Uterus (tissue), 4 donors: ENCODE measurements around the gene UGT1A7. TPM values are rescaled to one million over a fixed set of nuclear protein-coding genes. Genes with fewer than 3 reads are reported as not detected.

ENCODE experiments used
- DNase-seq, 2 donors: peaks; one replicate each; pipeline ENCODE4 v3.0.0-alpha.2; 2019 to 2020
- H3K27ac ChIP-seq, 2 donors: fragments of 200-600 bp; sonication (generic); 1 replicate in 1 of 2; 2 replicates in 1 of 2; pipeline ENCODE4 v1.5.1; 2016 to 2018
- H3K27me3 ChIP-seq, 2 donors: fragments of 200-600 bp; sonication (generic); one replicate each; pipeline ENCODE4 v1.5.1; 2018 to 2019; ENCODE audit warnings: control low read depth in 1 of 2
- H3K36me3 ChIP-seq, 2 donors: fragments of 200-600 bp; sonication (generic); one replicate each; pipeline ENCODE4 v1.5.1; 2019; ENCODE audit warnings: control low read depth in 1 of 2
- H3K4me1 ChIP-seq, 2 donors: fragments of 200-600 bp; sonication (generic); one replicate each; pipeline ENCODE4 v1.5.1; 2018 to 2019; ENCODE audit warnings: control low read depth in 1 of 2
- H3K4me3 ChIP-seq, 2 donors: fragments of 200-600 bp; sonication (generic); 1 replicate in 1 of 2; 2 replicates in 1 of 2; pipeline ENCODE4 v1.5.1; 2018 to 2019; ENCODE audit warnings: mild to moderate bottlenecking in 1 of 2
- H3K9me3 ChIP-seq, 2 donors: fragments of 200-600 bp; sonication (generic); one replicate each; pipeline ENCODE4 v1.5.1; 2019; ENCODE audit warnings: control low read depth in 1 of 2
- CTCF ChIP-seq, 4 experiments: fragments of 200-600 bp in 2 of 4; fragments of 450-650 bp in 2 of 4; sonication (generic) in 2 of 4; IDR thresholded peaks; one replicate each; pipeline ENCODE4 v1.5.1; 2016 to 2019; ENCODE audit warnings: antibody characterized with exemption in 4 of 4, mild to moderate bottlenecking in 2 of 4, moderate library complexity in 1 of 4
- POLR2A ChIP-seq, 2 donors: fragments of 450-650 bp; IDR thresholded peaks; one replicate each; pipeline ENCODE4 v1.6.1; 2016; ENCODE audit warnings: antibody characterized with exemption in 2 of 2, mild to moderate bottlenecking in 1 of 2, moderate library complexity in 1 of 2
- intact Hi-C: fragments of 100-400 bp; cut with DNase I; formaldehyde crosslinking; loops from one replicate; pipeline ENCODE4 v1.15.1; 2023; ENCODE audit warnings: low total_unique reads
- total RNA-seq, 4 donors: library from RNA; depleted of rRNA in 3 of 4; stranded (reverse); fragments of >200 nt in 3 of 4; gene quantifications; one replicate each; pipeline versions ENCODE4 v1.1.0 to v1.2.4, GENCODE V29; 2014 to 2023
- donor health status: DM: yes; HTN: yes; CAD: no.

Gene UGT1A7
- total RNA-seq, 4 donors from 2014 or later, result 0.29 TPM; not detected in 3

GRCh38 chr2:233684640-233685039 is 2.9 kb downstream of the UGT1A7 start:
- TF ChIP-seq POLR2A (IDR thresholded peaks at IDR 0.05), result no peak
- no peak for TF ChIP-seq CTCF (IDR thresholded peaks at IDR 0.05)
- H3K4me3 ChIP-seq, result no peak overlapping the region
- H3K27me3 ChIP-seq, result no peaks in the 10 kb centered on the region
- intact Hi-C loops, result no loop called here
- H3K4me1 ChIP-seq, result no peaks in the 10 kb centered on the region
- no peaks in the 10 kb centered on the region for H3K9me3 ChIP-seq
- H3K27ac ChIP-seq, result no peak overlapping the region
- H3K36me3 ChIP-seq, result no peaks in the 10 kb centered on the region
- DNase-seq, result no peak

- no peak overlapping the region for H3K27ac ChIP-seq
- no peaks in the 10 kb centered on the region for H3K27me3 ChIP-seq
- no peak overlapping the region for H3K4me3 ChIP-seq
- no peak for DNase-seq
- intact Hi-C loops, result no loop called here
- no peaks in the 10 kb centered on the region for H3K36me3 ChIP-seq
- H3K9me3 ChIP-seq, result no peaks in the 10 kb centered on the region
- TF ChIP-seq CTCF (IDR thresholded peaks at IDR 0.05) (no peak), POLR2A (IDR thresholded peaks at IDR 0.05) (no peak)
- H3K4me1 ChIP-seq, result no peaks in the 10 kb centered on the region
Observed at GRCh38 chr2:233686928-233687327, 5.2 kb downstream of the UGT1A7 start.

GRCh38 chr2:233688341-233688740 is 6.6 kb downstream of the UGT1A7 start:
- Histone ChIP-seq H3K27ac (no peak overlapping the region), H3K4me1 (no peaks in the 10 kb centered on the region), H3K9me3 (no peaks in the 10 kb centered on the region), H3K27me3 (no peaks in the 10 kb centered on the region), H3K36me3 (no peaks in the 10 kb centered on the region), H3K4me3 (no peak overlapping the region)
- intact Hi-C loops, result no loop called here
- DNase-seq, result no peak
- TF ChIP-seq CTCF (IDR thresholded peaks at IDR 0.05) (no peak), POLR2A (IDR thresholded peaks at IDR 0.05) (no peak)

DNA sequence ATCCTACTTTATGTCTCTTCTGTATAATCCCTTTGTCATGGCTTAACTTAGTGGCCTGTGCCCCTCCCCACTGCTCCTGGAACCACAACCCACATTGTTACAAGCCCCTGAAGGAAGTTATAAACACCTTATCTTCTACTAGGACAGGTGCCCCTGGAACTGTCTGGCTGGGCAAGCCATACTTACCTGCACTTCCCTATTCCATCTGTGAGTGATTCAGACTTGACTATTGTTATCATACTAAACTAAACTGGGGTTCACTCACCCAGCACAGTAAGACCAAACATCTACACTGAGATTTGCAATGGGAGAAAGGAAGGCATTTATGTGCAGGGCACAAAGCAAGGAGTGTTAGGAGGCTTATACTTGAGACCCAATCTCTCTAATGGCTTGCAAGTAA is 7.3 kb downstream of the UGT1A7 start:
- no peak overlapping the region for H3K4me3 ChIP-seq
- H3K27ac ChIP-seq, result no peak overlapping the region
- no peaks in the 10 kb centered on the region for H3K9me3 ChIP-seq
- H3K36me3 ChIP-seq, result no peaks in the 10 kb centered on the region
- intact Hi-C loops, result no loop called here
- no peak for DNase-seq
- H3K4me1 ChIP-seq, result no peaks in the 10 kb centered on the region
- no peaks in the 10 kb centered on the region for H3K27me3 ChIP-seq
- TF ChIP-seq CTCF (IDR thresholded peaks at IDR 0.05) (no peak), POLR2A (IDR thresholded peaks at IDR 0.05) (no peak)

DNA sequence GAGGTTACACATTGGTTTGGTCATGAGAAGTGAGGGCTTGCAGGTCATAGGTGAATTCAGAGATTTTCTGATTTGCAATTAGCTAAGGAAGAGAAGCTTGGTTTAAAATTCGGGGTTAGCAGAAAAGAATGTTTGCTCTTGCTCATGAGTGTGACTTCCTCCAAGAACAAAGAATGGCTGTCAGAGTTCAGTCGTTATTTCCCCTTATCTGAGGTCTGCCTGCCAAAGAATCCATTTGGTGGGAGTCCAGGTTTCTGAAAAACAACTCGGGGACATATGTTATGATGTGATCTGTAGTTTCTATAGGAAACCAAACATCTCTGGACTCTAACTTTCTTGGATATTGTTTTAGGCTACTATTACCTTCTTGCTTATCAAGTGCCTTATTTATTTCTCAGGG is 7.8 kb downstream of the UGT1A7 start:
- Histone ChIP-seq H3K4me1 (no peaks in the 10 kb centered on the region), H3K4me3 (no peak overlapping the region), H3K27me3 (no peaks in the 10 kb centered on the region), H3K36me3 (no peaks in the 10 kb centered on the region), H3K27ac (no peak overlapping the region), H3K9me3 (no peaks in the 10 kb centered on the region)
- intact Hi-C loops, result no loop called here
- TF ChIP-seq POLR2A (IDR thresholded peaks at IDR 0.05), result no peak
- DNase-seq, result no peak

- Histone ChIP-seq H3K36me3 (no peaks in the 10 kb centered on the region), H3K9me3 (no peaks in the 10 kb centered on the region), H3K27me3 (no peaks in the 10 kb centered on the region), H3K27ac (no peak overlapping the region), H3K4me3 (no peak overlapping the region), H3K4me1 (no peaks in the 10 kb centered on the region)
- intact Hi-C loops, result no loop called here
- TF ChIP-seq CTCF (IDR thresholded peaks at IDR 0.05) (no peak), POLR2A (IDR thresholded peaks at IDR 0.05) (no peak)
- no peak for DNase-seq
Observed at GRCh38 chr2:233690444-233690843, 8.7 kb downstream of the UGT1A7 start.
